Heart left ventricle (tissue), 13 donors: ENCODE data around the gene MYB.

ENCODE experiments used
- POLR2A ChIP-seq, 2 donors: fragments of 450-650 bp; IDR thresholded peaks; one replicate each; pipeline ENCODE4 v1.6.1; 2017; ENCODE audit warnings: antibody characterized with exemption in 2 of 2, mild to moderate bottlenecking in 2 of 2, moderate library complexity in 2 of 2
- TF ChIP-seq, protein P1 (sequence below), 12 donors: fragments of 200-600 bp; sonication (generic) in 4 of 12; IDR thresholded peaks; one replicate each; pipeline versions ENCODE4 v1.5.0 to v1.8.0; 2018 to 2022; ENCODE audit warnings: antibody characterized with exemption in 12 of 12, mild to moderate bottlenecking in 5 of 12
- donor health status: ischemic (EF 13 %, LVEDD 7.1; RV severe dilation, severe dysfunction).
- donor health status: DM: no; HTN: yes; CAD: no.
- donor health status: DM: no; HTN: no; CAD: no.
- donor health status: ischemic (EF 25% LVEDD 6.9; RV normal size, moderate dysfunction).
- donor health status: ischemic (EF 25% LVEDD 5.7; RV mildly dilated, moderate dysfunction).
- donor health status: ischemic (EF 35%, LVEDD 5.7; RV mildly dilated, moderate dysfunction).
- donor health status: nonischemic (EF 11% LVEDD 7.7; RV severe dilation, severe dysfunction).
- donor health status: DM: yes; HTN: yes; CAD: no.
- donor health status: PGD.
- donor health status: ischemic (EF 29% LVEDD 5.4; RV normal size, mild dysfunction).
- donor health status: nonischemic (EF 23%, LVEDD 6.1; RV moderate dilation, normal function).

DNA sequence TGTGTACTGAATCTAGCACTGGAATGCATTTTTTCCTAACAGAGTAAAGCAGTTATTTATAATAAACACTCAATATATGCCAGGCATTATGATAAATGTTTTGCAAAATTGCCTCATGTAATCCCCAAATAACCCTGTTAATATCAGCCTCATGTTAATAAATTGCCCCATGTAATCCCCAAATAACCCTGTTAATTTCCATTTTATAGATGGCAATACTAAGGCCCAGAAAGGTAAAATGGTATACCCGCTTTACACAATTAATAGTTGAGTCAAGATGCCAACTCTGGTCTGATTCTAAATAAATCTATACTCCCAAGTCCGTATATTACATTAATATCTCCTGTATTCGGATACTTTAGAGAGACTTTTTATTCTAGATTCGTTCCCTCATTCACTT is 6.3 kb downstream of the MYB start:
- TF ChIP-seq, protein P1, sequence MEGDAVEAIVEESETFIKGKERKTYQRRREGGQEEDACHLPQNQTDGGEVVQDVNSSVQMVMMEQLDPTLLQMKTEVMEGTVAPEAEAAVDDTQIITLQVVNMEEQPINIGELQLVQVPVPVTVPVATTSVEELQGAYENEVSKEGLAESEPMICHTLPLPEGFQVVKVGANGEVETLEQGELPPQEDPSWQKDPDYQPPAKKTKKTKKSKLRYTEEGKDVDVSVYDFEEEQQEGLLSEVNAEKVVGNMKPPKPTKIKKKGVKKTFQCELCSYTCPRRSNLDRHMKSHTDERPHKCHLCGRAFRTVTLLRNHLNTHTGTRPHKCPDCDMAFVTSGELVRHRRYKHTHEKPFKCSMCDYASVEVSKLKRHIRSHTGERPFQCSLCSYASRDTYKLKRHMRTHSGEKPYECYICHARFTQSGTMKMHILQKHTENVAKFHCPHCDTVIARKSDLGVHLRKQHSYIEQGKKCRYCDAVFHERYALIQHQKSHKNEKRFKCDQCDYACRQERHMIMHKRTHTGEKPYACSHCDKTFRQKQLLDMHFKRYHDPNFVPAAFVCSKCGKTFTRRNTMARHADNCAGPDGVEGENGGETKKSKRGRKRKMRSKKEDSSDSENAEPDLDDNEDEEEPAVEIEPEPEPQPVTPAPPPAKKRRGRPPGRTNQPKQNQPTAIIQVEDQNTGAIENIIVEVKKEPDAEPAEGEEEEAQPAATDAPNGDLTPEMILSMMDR (IDR thresholded peaks at IDR 0.05), result no peak
- TF ChIP-seq POLR2A (IDR thresholded peaks at IDR 0.05), result no peak
